Erythroblast (primary cell): ENCODE data around the gene SLAIN2.

Experiments
- GATA1 ChIP-seq: IDR thresholded peaks from 2 replicates; pipeline ENCODE4 v1.6.1; 2011; ENCODE audit warnings: low read depth, mild to moderate bottlenecking, control low read depth, low read length, moderate library complexity
- POLR2A ChIP-seq: IDR thresholded peaks from 2 replicates; pipeline ENCODE4 v1.6.1; 2011; ENCODE audit warnings: mild to moderate bottlenecking, low read length

GRCh38 chr4:48297256-48297846 is 44.0 kb upstream of the SLAIN2 start:
- TF ChIP-seq POLR2A (no peak), GATA1 (no peak)
